BLaER1 (cell line): ENCODE data around the gene PALS1.

Experiments
- H3K27ac ChIP-seq: shearing (Covaris generic); formaldehyde crosslinking; 2 replicates; pipeline ENCODE4 v1.8.1; 2022
- H3K27me3 ChIP-seq: shearing (Covaris generic); formaldehyde crosslinking; 2 replicates; pipeline ENCODE4 v1.8.1; 2022
- H3K36me3 ChIP-seq: shearing (Covaris generic); formaldehyde crosslinking; 2 replicates; pipeline ENCODE4 v1.8.1; 2022
- H3K4me1 ChIP-seq: shearing (Covaris generic); formaldehyde crosslinking; 2 replicates; pipeline ENCODE4 v1.8.1; 2022
- H3K4me2 ChIP-seq: shearing (Covaris generic); formaldehyde crosslinking; 2 replicates; pipeline ENCODE4 v1.8.1; 2022
- H3K4me3 ChIP-seq: shearing (Covaris generic); formaldehyde crosslinking; 2 replicates; pipeline ENCODE4 v1.8.1; 2022
- H3K9ac ChIP-seq: shearing (Covaris generic); formaldehyde crosslinking; 2 replicates; pipeline ENCODE4 v1.8.1; 2022
- H3K9me3 ChIP-seq: shearing (Covaris generic); formaldehyde crosslinking; 2 replicates; pipeline ENCODE4 v1.8.1; 2022
- H4K20me1 ChIP-seq: shearing (Covaris generic); formaldehyde crosslinking; 2 replicates; pipeline ENCODE4 v1.8.1; 2022
- Cebpa-rat ChIP-seq: shearing (Covaris generic); IDR thresholded peaks from 2 replicates; pipeline ENCODE4 v1.8.1; 2022

The PALS1 gene

GRCh38 chr14:67241411-67242167 lies at the start of gene PALS1:
TSS of gene PALS1 (plus strand) at chr14:67241435. CDS start at chr14:67279171, 37,736 bp downstream.
- Histone ChIP-seq H3K27me3 (no peaks in the 10 kb centered on the region), H3K9me3 (no peaks in the 10 kb centered on the region), H3K4me3 (peak within 1 kb of the TSS; percentile 94), H4K20me1 (peaks cover 42% of the 10 kb centered on the region), H3K4me1 (peaks cover 17% of the 10 kb centered on the region), H3K4me2 (peak within 1 kb of the TSS; percentile 97), H3K9ac (peak within 1 kb of the TSS; percentile 87), H3K36me3 (no peaks in the 10 kb centered on the region), H3K27ac (peak within 1 kb of the TSS; percentile 88)
- no peak for TF ChIP-seq Cebpa-rat

GRCh38 chr14:67191768-67192290 lies 49.4 kb upstream of the PALS1 start:
- Histone ChIP-seq H3K27ac (no peak overlapping the region), H3K9ac (no peak overlapping the region), H3K4me3 (no peak overlapping the region), H4K20me1 (no peaks in the 10 kb centered on the region), H3K9me3 (no peaks in the 10 kb centered on the region), H3K4me1 (no peaks in the 10 kb centered on the region), H3K4me2 (no peak overlapping the region), H3K27me3 (no peaks in the 10 kb centered on the region), H3K36me3 (no peaks in the 10 kb centered on the region)
- no peak for TF ChIP-seq Cebpa-rat

GRCh38 chr14:67192366-67192765 lies 48.9 kb upstream of the PALS1 start:
- Histone ChIP-seq H3K4me2 (no peak overlapping the region), H3K9me3 (no peaks in the 10 kb centered on the region), H3K4me1 (no peaks in the 10 kb centered on the region), H3K9ac (no peak overlapping the region), H4K20me1 (no peaks in the 10 kb centered on the region), H3K27ac (no peak overlapping the region), H3K36me3 (no peaks in the 10 kb centered on the region), H3K27me3 (no peaks in the 10 kb centered on the region), H3K4me3 (no peak overlapping the region)
- no peak for TF ChIP-seq Cebpa-rat

GRCh38 chr14:67195279-67195678 lies 46.0 kb upstream of the PALS1 start:
- no peak overlapping the region for H3K4me3 ChIP-seq
- H4K20me1 ChIP-seq, result no peaks in the 10 kb centered on the region
- no peaks in the 10 kb centered on the region for H3K4me1 ChIP-seq
- H3K36me3 ChIP-seq, result no peaks in the 10 kb centered on the region
- H3K27me3 ChIP-seq, result no peaks in the 10 kb centered on the region
- no peaks in the 10 kb centered on the region for H3K9me3 ChIP-seq
- no peak overlapping the region for H3K4me2 ChIP-seq
- H3K27ac ChIP-seq, result no peak overlapping the region
- TF ChIP-seq Cebpa-rat, result no peak
- no peak overlapping the region for H3K9ac ChIP-seq

- no peak for TF ChIP-seq Cebpa-rat
- H3K36me3 ChIP-seq, result no peaks in the 10 kb centered on the region
- H4K20me1 ChIP-seq, result no peaks in the 10 kb centered on the region
- no peak overlapping the region for H3K27ac ChIP-seq
- H3K4me1 ChIP-seq, result no peaks in the 10 kb centered on the region
- no peak overlapping the region for H3K4me3 ChIP-seq
- no peak overlapping the region for H3K4me2 ChIP-seq
- H3K27me3 ChIP-seq, result no peaks in the 10 kb centered on the region
- H3K9ac ChIP-seq, result no peak overlapping the region
- H3K9me3 ChIP-seq, result no peaks in the 10 kb centered on the region
These were observed 42.2 kb upstream of the PALS1 start for GRCh38 chr14:67199016-67199415.

- H3K27ac ChIP-seq, result no peak overlapping the region
These were observed 33.4 kb upstream of the PALS1 start for GRCh38 chr14:67207810-67208209.

GRCh38 chr14:67218126-67218525 lies 23.1 kb upstream of the PALS1 start:
- TF ChIP-seq Cebpa-rat, result no peak
- peaks cover 6% of the 10 kb centered on the region for H3K9me3 ChIP-seq
- no peaks in the 10 kb centered on the region for H3K27me3 ChIP-seq
- no peak overlapping the region for H3K9ac ChIP-seq
- H3K4me1 ChIP-seq, result no peaks in the 10 kb centered on the region
- no peaks in the 10 kb centered on the region for H4K20me1 ChIP-seq
- H3K27ac ChIP-seq, result no peak overlapping the region
- no peaks in the 10 kb centered on the region for H3K36me3 ChIP-seq
- no peak overlapping the region for H3K4me3 ChIP-seq
- H3K4me2 ChIP-seq, result no peak overlapping the region

More at GRCh38 chr14:67207810-67208209, 33.4 kb upstream of the PALS1 start:
- TF ChIP-seq Cebpa-rat, result no peak
- H3K9ac ChIP-seq, result no peak overlapping the region
- H3K4me1 ChIP-seq, result no peaks in the 10 kb centered on the region
- H3K9me3 ChIP-seq, result no peaks in the 10 kb centered on the region
- H3K36me3 ChIP-seq, result no peaks in the 10 kb centered on the region
- H4K20me1 ChIP-seq, result no peaks in the 10 kb centered on the region
- H3K4me2 ChIP-seq, result no peak overlapping the region
- H3K4me3 ChIP-seq, result no peak overlapping the region
- H3K27me3 ChIP-seq, result no peaks in the 10 kb centered on the region

- Histone ChIP-seq H4K20me1 (no peaks in the 10 kb centered on the region), H3K4me2 (no peak overlapping the region)
These were observed 19.8 kb upstream of the PALS1 start for GRCh38 chr14:67221248-67221981.

GRCh38 chr14:67221982-67222328 lies 19.3 kb upstream of the PALS1 start:
- Histone ChIP-seq H3K9me3 (peaks cover 6% of the 10 kb centered on the region), H3K4me1 (no peaks in the 10 kb centered on the region), H3K9ac (no peak overlapping the region), H4K20me1 (no peaks in the 10 kb centered on the region), H3K4me3 (no peak overlapping the region), H3K27ac (no peak overlapping the region), H3K27me3 (no peaks in the 10 kb centered on the region), H3K4me2 (no peak overlapping the region), H3K36me3 (no peaks in the 10 kb centered on the region)
- TF ChIP-seq Cebpa-rat, result no peak

More at GRCh38 chr14:67221248-67221981, 19.8 kb upstream of the PALS1 start:
- H3K27me3 ChIP-seq, result no peaks in the 10 kb centered on the region
- H3K36me3 ChIP-seq, result no peaks in the 10 kb centered on the region
- H3K27ac ChIP-seq, result no peak overlapping the region
- H3K9ac ChIP-seq, result no peak overlapping the region
- H3K4me1 ChIP-seq, result no peaks in the 10 kb centered on the region
- TF ChIP-seq Cebpa-rat, result no peak
- peaks cover 6% of the 10 kb centered on the region for H3K9me3 ChIP-seq
- no peak overlapping the region for H3K4me3 ChIP-seq

- Histone ChIP-seq H3K27me3 (no peaks in the 10 kb centered on the region), H4K20me1 (no peaks in the 10 kb centered on the region), H3K4me2 (no peak overlapping the region), H3K4me1 (no peaks in the 10 kb centered on the region), H3K27ac (no peak overlapping the region), H3K9me3 (no peaks in the 10 kb centered on the region), H3K9ac (no peak overlapping the region), H3K4me3 (no peak overlapping the region), H3K36me3 (no peaks in the 10 kb centered on the region)
- TF ChIP-seq Cebpa-rat, result no peak
These were observed 15.7 kb upstream of the PALS1 start for GRCh38 chr14:67225523-67225922.
